CD4-positive, alpha-beta T cell treated with Interleukin-4 for 1 hour (primary cell): ENCODE results near the gene ARID3B.

Source experiments
- DNase-seq, 2 donors: peaks; one replicate each; pipeline ENCODE4 v3.0.0-alpha.2; 2020 to 2022

The ARID3B gene

GRCh38 chr15:74646480-74646879, 105.5 kb downstream of the ARID3B start:
- DNase-seq: no peak
